Measurements from ENCODE around the gene UBE2J1. TPM values are rescaled to one million over a fixed set of nuclear protein-coding genes. Genes with fewer than 3 reads are reported as not detected.
A peak's percentile ranks its signal among the peaks of the same experiment; 100 is the strongest.
"Not testable (repeated sequence)": the region's sequence is repeated elsewhere in the genome, so short reads cannot be mapped to it uniquely, and the experiment has no call there.

The UBE2J1 gene
- total and polyA plus RNA-seq, 7 experiments from 2014 or later = 18.8 to 47.7 (median 27.7) TPM

- H3K4me1 ChIP-seq (ENCODE audit: control insufficient read depth in 2 of 2, insufficient read depth in 2 of 2, low read length in 2 of 2) = peaks cover 16 to 17% of the 10 kb centered on the region in 2 donors
- CTCF ChIA-PET; H3K27me3 Mint-ChIP-seq; H3K9me3 ChIP-seq (ENCODE audit: control insufficient read depth in 2 of 3, low read length in 3 of 3); POLR2A ChIA-PET; H3K27ac Mint-ChIP-seq; H3K9me3 Mint-ChIP-seq; H3K4me3 Mint-ChIP-seq; H3K36me3 Mint-ChIP-seq; ATAC-seq; H3K27ac ChIP-seq (ENCODE audit: low read depth, low read length); H3K27me3 ChIP-seq (ENCODE audit: control insufficient read depth in 2 of 2, insufficient read depth in 2 of 2, low read length in 2 of 2); DNase-seq; H3K36me3 ChIP-seq (ENCODE audit: control insufficient read depth in 2 of 3, insufficient read depth in 3 of 3, low read length in 3 of 3); H3K4me3 ChIP-seq (ENCODE audit: low read length): not testable (repeated sequence)
- intact Hi-C loops (cut with micrococcal nuclease) = loop anchor here in 1 of 2 donors (5.0 kb wide), 1 partner anchor 1292 kb away; the partner anchor contains the start of gene MAP3K7
- peaks cover 13 to 22% (median 18%) of the 10 kb centered on the region in 7 donors for H3K4me1 Mint-ChIP-seq
Measured at GRCh38 chr6:89295116-89295515, 57.4 kb downstream of the UBE2J1 start.

GRCh38 chr6:89291256-89291819 is 61.2 kb downstream of the UBE2J1 start:
- Mint-ChIP-seq H3K27ac (no peak overlapping the region), H3K36me3 (no peaks in the 10 kb centered on the region), H3K4me3 (no peak overlapping the region), H3K9me3 (peaks cover 0 to 3% (median 0%) of the 10 kb centered on the region in 11 donors), H3K27me3 (no peaks in the 10 kb centered on the region), H3K4me1 (peaks cover 0 to 4% (median 0%) of the 10 kb centered on the region in 7 donors)
- no peak for ATAC-seq
- H3K9me3 ChIP-seq (ENCODE audit: control insufficient read depth in 2 of 3, low read length in 3 of 3) = no peaks in the 10 kb centered on the region
- H3K36me3 ChIP-seq (ENCODE audit: control insufficient read depth in 2 of 3, insufficient read depth in 3 of 3, low read length in 3 of 3) = no peaks in the 10 kb centered on the region
- H3K27ac ChIP-seq (ENCODE audit: low read depth, low read length) = no peak overlapping the region
- ChIA-PET POLR2A (no interaction called here), CTCF (no interaction called here)
- intact Hi-C loops (cut with micrococcal nuclease) = no loop called here
- no peaks in the 10 kb centered on the region for H3K27me3 ChIP-seq (ENCODE audit: control insufficient read depth in 2 of 2, insufficient read depth in 2 of 2, low read length in 2 of 2)
- no peak overlapping the region for H3K4me3 ChIP-seq (ENCODE audit: low read length)
- no peak for DNase-seq
- no peaks in the 10 kb centered on the region for H3K4me1 ChIP-seq (ENCODE audit: control insufficient read depth in 2 of 2, insufficient read depth in 2 of 2, low read length in 2 of 2)

- H3K4me3 ChIP-seq (ENCODE audit: low read length) = no peak overlapping the region
- no peak overlapping the region for H3K4me3 Mint-ChIP-seq
- no peaks in the 10 kb centered on the region for H3K4me1 ChIP-seq (ENCODE audit: control insufficient read depth in 2 of 2, insufficient read depth in 2 of 2, low read length in 2 of 2)
- no peaks in the 10 kb centered on the region for H3K27me3 ChIP-seq (ENCODE audit: control insufficient read depth in 2 of 2, insufficient read depth in 2 of 2, low read length in 2 of 2)
- ATAC-seq (no peak), DNase-seq (no peak)
- intact Hi-C loops (cut with micrococcal nuclease) = no loop called here
- ChIA-PET CTCF (no interaction called here), POLR2A (no interaction called here)
- peaks cover 0 to 3% (median 0%) of the 10 kb centered on the region in 11 donors for H3K9me3 Mint-ChIP-seq
- no peaks in the 10 kb centered on the region for H3K27me3 Mint-ChIP-seq
- H3K27ac ChIP-seq (ENCODE audit: low read depth, low read length) = no peak overlapping the region
- peak overlapping the region in 1 of 9 donors; percentile 1 for H3K27ac Mint-ChIP-seq
- H3K4me1 Mint-ChIP-seq = peaks cover 0 to 4% (median 0%) of the 10 kb centered on the region in 7 donors
- H3K36me3 ChIP-seq (ENCODE audit: control insufficient read depth in 2 of 3, insufficient read depth in 3 of 3, low read length in 3 of 3) = no peaks in the 10 kb centered on the region
- no peaks in the 10 kb centered on the region for H3K36me3 Mint-ChIP-seq
- no peaks in the 10 kb centered on the region for H3K9me3 ChIP-seq (ENCODE audit: control insufficient read depth in 2 of 3, low read length in 3 of 3)
Measured at GRCh38 chr6:89290401-89291155, 61.9 kb downstream of the UBE2J1 start.

GRCh38 chr6:89289710-89290109 is 62.8 kb downstream of the UBE2J1 start:
- H3K27me3 Mint-ChIP-seq = no peaks in the 10 kb centered on the region
- ChIA-PET POLR2A (no interaction called here), CTCF (interaction anchor here (0.6 kb wide), 1 partner anchor 1714 kb away, joined by 3 read pairs; no protein-coding TSS in a partner anchor)
- intact Hi-C loops (cut with micrococcal nuclease) = no loop called here
- H3K27ac Mint-ChIP-seq = no peak overlapping the region
- peaks cover 0 to 4% (median 0%) of the 10 kb centered on the region in 7 donors for H3K4me1 Mint-ChIP-seq
- no peaks in the 10 kb centered on the region for H3K9me3 Mint-ChIP-seq
- H3K27ac ChIP-seq (ENCODE audit: low read depth, low read length) = no peak overlapping the region
- no peak overlapping the region for H3K4me3 Mint-ChIP-seq
- DNase-seq (no peak), ATAC-seq (no peak)
- H3K4me3 ChIP-seq (ENCODE audit: low read length) = no peak overlapping the region
- no peaks in the 10 kb centered on the region for H3K27me3 ChIP-seq (ENCODE audit: control insufficient read depth in 2 of 2, insufficient read depth in 2 of 2, low read length in 2 of 2)
- H3K36me3 ChIP-seq (ENCODE audit: control insufficient read depth in 2 of 3, insufficient read depth in 3 of 3, low read length in 3 of 3) = no peaks in the 10 kb centered on the region
- H3K9me3 ChIP-seq (ENCODE audit: control insufficient read depth in 2 of 3, low read length in 3 of 3) = no peaks in the 10 kb centered on the region
- no peaks in the 10 kb centered on the region for H3K36me3 Mint-ChIP-seq
- no peaks in the 10 kb centered on the region for H3K4me1 ChIP-seq (ENCODE audit: control insufficient read depth in 2 of 2, insufficient read depth in 2 of 2, low read length in 2 of 2)

- Mint-ChIP-seq H3K9me3 (no peaks in the 10 kb centered on the region), H3K27ac (no peak overlapping the region), H3K4me3 (no peak overlapping the region), H3K4me1 (peaks cover 0 to 4% (median 0%) of the 10 kb centered on the region in 7 donors), H3K27me3 (no peaks in the 10 kb centered on the region), H3K36me3 (no peaks in the 10 kb centered on the region)
- intact Hi-C loops (cut with micrococcal nuclease) = no loop called here
- ChIA-PET CTCF (no interaction called here), POLR2A (no interaction called here)
- H3K9me3 ChIP-seq (ENCODE audit: control insufficient read depth in 2 of 3, low read length in 3 of 3) = no peaks in the 10 kb centered on the region
- no peaks in the 10 kb centered on the region for H3K27me3 ChIP-seq (ENCODE audit: control insufficient read depth in 2 of 2, insufficient read depth in 2 of 2, low read length in 2 of 2)
- DNase-seq = no peak
- H3K4me1 ChIP-seq (ENCODE audit: control insufficient read depth in 2 of 2, insufficient read depth in 2 of 2, low read length in 2 of 2) = no peaks in the 10 kb centered on the region
- no peaks in the 10 kb centered on the region for H3K36me3 ChIP-seq (ENCODE audit: control insufficient read depth in 2 of 3, insufficient read depth in 3 of 3, low read length in 3 of 3)
- ATAC-seq = no peak
- no peak overlapping the region for H3K27ac ChIP-seq (ENCODE audit: low read depth, low read length)
- no peak overlapping the region for H3K4me3 ChIP-seq (ENCODE audit: low read length)
Measured at GRCh38 chr6:89287351-89288028, 65.0 kb downstream of the UBE2J1 start.

GRCh38 chr6:89286516-89286915 is 66.0 kb downstream of the UBE2J1 start:
- DNase-seq (no peak), ATAC-seq (no peak)
- no peaks in the 10 kb centered on the region for H3K9me3 Mint-ChIP-seq
- no peak overlapping the region for H3K4me3 Mint-ChIP-seq
- Histone ChIP-seq H3K36me3 (ENCODE audit: control insufficient read depth in 2 of 3, insufficient read depth in 3 of 3, low read length in 3 of 3) (no peaks in the 10 kb centered on the region), H3K4me3 (ENCODE audit: low read length) (no peak overlapping the region), H3K9me3 (ENCODE audit: control insufficient read depth in 2 of 3, low read length in 3 of 3) (no peaks in the 10 kb centered on the region), H3K4me1 (ENCODE audit: control insufficient read depth in 2 of 2, insufficient read depth in 2 of 2, low read length in 2 of 2) (no peaks in the 10 kb centered on the region), H3K27ac (ENCODE audit: low read depth, low read length) (no peak overlapping the region), H3K27me3 (ENCODE audit: control insufficient read depth in 2 of 2, insufficient read depth in 2 of 2, low read length in 2 of 2) (no peaks in the 10 kb centered on the region)
- H3K4me1 Mint-ChIP-seq = peaks cover 0 to 11% (median 0%) of the 10 kb centered on the region in 7 donors
- POLR2A ChIA-PET = no interaction called here
- H3K27me3 Mint-ChIP-seq = no peaks in the 10 kb centered on the region
- CTCF ChIA-PET = no interaction called here
- H3K36me3 Mint-ChIP-seq = no peaks in the 10 kb centered on the region
- H3K27ac Mint-ChIP-seq = no peak overlapping the region
- intact Hi-C loops (cut with micrococcal nuclease) = no loop called here
